Measurements from ENCODE around the gene CAPS.

CAPS gene

GRCh38 chr19:5933391-5934068 is 19.5 kb downstream of the CAPS start:
- DNase-seq (ENCODE audit: low read depth in 2 of 2): no peak

DNA sequence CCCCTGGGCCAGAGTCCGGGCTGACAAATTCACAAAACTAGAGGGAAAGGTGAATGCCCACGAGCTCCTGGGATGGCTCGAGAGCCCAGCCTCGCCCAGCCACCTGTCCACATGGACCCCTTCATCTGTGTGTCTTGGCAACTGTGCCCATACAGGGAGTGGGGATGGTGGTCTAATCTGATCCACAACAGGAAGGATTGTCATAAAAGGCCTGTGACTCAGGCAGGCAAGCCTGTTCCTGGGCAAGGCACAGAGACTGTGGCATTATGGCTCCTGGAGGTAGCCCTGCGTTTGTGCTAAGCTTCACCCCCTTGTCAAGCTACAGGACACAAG is 20.0 kb downstream of the CAPS start:
- DNase-seq (ENCODE audit: low read depth in 2 of 2): no peak

GRCh38 chr19:5934774-5935472 is 20.9 kb downstream of the CAPS start:
- DNase-seq (ENCODE audit: low read depth in 2 of 2): no peak

DNA sequence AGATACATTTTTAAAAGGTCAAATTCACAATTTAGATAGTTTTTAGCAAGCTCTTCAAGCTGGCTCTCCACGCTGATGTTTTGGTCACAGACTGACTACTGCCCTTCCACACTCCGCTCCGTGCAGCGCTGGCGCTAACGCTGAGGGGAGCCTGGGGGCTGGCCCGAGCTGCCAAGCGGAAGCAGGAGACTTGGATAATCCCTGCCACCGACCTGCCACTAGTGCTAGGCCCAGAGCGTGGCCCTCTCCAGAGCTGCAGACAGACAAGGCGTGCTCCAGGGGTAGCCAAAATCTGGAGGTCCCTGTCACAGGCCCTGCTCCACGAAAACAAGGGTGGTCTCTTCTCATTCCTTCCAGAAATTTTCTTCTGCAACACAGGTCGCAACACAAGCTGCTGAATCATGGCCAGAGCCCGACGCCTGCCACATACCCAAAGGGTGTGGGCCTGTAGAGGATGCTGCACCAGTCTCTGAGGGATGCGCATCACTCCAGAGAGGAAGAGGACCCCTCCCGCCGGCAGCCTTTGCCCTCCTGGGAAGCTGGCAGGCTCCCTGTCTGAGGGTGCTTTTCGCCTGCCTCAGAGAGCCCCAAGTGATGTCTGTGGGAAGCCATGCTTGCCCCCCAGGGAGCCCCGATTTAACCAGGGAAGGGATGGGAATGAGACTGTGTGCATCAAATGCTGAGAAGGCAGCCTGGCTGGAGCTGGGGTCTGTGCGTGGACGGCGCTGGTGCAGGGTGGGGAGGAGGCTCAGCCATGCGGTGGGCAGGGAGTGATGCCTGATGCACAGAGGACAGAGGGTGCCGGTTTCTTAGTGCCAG is 21.6 kb downstream of the CAPS start:
- DNase-seq (ENCODE audit: low read depth in 2 of 2): no peak

GRCh38 chr19:5936292-5936592 is 22.2 kb downstream of the CAPS start:
- no peak for DNase-seq (ENCODE audit: low read depth in 2 of 2)

- DNase-seq (ENCODE audit: low read depth in 2 of 2): no peak
Measured at GRCh38 chr19:5937550-5937949, 23.5 kb downstream of the CAPS start.

GRCh38 chr19:5940260-5941208 is 26.5 kb downstream of the CAPS start:
- DNase-seq (ENCODE audit: low read depth in 2 of 2): no peak

- DNase-seq (ENCODE audit: low read depth in 2 of 2): no peak
Measured at GRCh38 chr19:5941673-5942072, 27.6 kb downstream of the CAPS start.

GRCh38 chr19:5943045-5943444 is 29.0 kb downstream of the CAPS start:
- no peak for DNase-seq (ENCODE audit: low read depth in 2 of 2)

GRCh38 chr19:5943623-5944022 is 29.6 kb downstream of the CAPS start:
- DNase-seq (ENCODE audit: low read depth in 2 of 2): no peak

DNA sequence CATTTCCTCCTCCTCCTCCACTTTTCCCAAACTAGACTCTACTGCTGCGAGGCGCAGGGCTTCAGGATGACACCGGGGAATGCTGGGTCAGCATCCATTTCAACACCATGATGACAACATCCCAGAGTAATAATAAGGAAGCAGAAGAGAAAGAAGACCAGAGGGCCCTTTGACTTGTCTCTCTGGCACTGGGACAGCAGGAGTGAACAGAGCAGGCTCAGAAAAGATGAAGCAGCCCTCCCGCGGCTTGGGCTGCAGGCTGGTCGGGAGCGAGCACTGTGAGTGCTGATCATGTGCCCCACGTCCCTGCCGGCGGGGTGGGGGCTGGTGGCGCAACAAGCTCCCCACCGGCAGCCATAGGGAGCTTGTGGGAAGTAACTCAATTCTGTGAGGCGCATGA is 33.4 kb downstream of the CAPS start:
- no peak for DNase-seq (ENCODE audit: low read depth in 2 of 2)

DNA sequence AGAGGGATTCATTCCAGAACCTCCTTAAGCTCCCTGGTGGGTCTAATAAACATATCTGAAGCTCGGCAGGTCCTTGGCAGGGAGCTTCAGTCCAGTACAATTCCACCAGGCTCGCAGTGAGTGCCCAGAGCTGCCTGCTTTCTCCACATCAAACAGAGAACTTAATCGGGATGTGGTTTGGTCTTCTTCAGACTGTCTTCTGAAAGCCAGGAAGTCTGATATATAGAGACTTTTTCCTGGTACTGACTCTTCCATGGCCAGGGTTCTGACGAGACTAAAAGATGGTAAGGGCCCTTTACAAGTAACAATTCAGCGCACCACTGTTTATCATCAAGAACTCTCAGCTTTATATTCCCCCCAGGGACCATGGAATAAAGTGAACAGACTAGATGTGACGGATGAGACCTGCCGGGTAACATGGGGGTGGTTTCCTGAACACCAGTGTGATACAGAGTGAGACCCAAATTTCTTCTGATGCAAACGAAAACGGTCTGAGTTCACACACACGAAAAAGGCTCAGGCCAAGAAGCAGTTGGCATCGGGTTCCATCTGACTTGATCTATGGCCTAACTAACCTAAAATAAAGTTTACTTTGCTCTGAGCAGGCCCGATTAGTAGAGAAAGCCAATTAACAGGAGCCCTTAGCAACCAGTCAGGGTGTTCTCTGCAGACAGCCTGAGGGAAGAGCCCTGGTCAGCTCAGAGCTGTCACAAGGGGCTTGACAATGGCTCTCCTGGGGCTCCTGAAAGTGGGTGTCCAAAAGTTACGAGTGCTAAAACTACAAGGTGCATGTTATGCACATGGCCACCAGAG is 34.9 kb downstream of the CAPS start:
- no peak for DNase-seq (ENCODE audit: low read depth in 2 of 2)

DNA sequence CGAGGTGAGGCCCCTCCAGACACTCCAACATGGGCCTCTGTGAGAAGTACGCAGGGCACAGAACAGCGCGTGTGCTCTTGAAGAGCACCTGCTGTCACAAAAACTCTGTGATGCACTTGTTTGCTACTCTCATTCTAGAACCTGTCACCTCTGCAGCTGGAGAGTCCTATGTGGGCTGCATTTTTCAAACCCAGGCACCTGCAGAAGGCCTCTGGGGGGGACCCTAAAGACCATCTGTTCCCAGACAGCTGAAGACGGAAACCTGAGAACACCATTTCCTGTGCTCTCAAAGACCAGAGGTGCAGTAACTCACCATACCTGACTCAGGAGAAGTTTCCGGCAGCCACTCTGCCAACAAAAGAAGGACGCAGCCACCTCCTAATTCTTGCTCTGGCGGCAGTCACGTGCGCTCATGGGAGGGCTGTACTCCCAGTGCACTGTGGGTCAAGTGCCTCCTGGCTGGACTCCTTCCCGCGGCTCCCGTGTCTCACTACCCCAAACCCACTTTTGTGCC is 35.8 kb downstream of the CAPS start:
- peak; percentile 18 to 22 for DNase-seq (ENCODE audit: low read depth in 2 of 2)

DNA sequence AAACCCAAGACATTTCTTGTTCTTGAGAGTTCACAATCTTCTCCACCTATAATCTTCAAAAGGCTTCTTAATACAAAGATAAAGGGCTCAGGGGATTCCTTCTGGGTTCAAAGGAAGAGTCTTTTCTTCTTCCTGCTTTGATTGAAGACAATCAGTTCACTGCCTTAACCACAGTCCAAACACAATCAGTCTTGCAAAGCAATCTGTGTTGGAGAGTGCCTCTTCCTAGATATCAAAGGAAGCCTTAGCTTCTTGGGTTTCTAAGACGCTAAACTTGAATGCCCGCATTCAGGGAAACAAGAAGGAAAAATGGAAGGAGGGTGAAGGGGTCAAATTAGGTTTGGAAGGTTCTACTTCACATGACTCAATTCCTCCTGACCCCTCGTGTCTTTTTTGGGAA is 36.7 kb downstream of the CAPS start:
- DNase-seq (ENCODE audit: low read depth in 2 of 2): no peak

GRCh38 chr19:5951338-5951861 is 37.3 kb downstream of the CAPS start:
- no peak for DNase-seq (ENCODE audit: low read depth in 2 of 2)

- DNase-seq (ENCODE audit: low read depth in 2 of 2): no peak
Measured at GRCh38 chr19:5952193-5953029, 38.4 kb downstream of the CAPS start.

GRCh38 chr19:5953030-5953589 is 39.1 kb downstream of the CAPS start:
- DNase-seq (ENCODE audit: low read depth in 2 of 2): no peak

DNA sequence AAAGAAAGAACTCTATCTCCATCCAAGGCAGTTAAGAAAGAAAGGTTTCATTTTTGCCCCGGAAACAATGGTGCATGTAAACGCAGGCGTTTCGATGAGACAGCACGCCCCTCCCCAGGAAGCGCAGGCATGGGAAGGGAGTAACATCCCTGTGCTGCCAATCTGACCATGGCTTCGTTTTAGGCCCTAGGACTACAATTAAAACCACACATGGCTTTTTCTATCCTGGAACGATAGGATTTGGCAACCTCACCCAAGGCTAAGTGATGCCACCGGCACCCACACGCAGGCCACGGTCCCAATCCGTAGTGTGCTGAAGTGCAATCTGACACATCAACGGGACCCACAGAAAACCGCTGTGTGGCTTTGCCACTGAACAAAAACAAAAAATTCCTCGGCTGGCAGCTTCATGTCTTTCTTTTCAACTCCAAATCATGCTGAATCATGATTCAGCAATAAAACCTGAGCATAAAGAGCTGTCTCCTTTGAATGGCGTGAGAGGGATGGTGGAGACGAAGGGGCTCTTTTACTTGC is 39.7 kb downstream of the CAPS start:
- no peak for DNase-seq (ENCODE audit: low read depth in 2 of 2)

DNA sequence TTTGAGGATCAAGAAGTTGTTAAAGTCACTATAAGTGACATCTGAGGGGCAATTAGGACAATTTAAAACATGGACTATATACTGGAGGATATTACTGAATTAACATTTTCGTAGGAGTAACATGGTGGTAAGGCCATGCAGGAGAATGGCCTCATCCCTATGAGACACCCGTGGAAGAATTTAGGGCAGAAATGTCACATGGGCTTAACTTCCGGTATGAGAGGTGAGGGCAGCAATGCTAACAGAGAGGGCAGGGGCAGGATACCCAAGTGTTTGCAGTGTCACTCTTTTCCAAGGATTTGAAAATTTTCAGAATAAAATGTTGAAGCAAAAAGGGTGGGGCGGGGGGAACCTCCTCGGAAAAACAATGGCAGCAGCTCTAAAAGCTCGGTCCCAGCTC is 40.2 kb downstream of the CAPS start:
- no peak for DNase-seq (ENCODE audit: low read depth in 2 of 2)
